Fibroblast of villous mesenchyme (primary cell): Measurements from ENCODE around the gene ZNF19. TPM values are rescaled to one million over a fixed set of nuclear protein-coding genes. Genes with fewer than 3 reads are reported as not detected.

ENCODE experiments used
- DNase-seq: peaks from one replicate; pipeline ENCODE4 v3.0.0-alpha.2; 2010; ENCODE audit warnings: low read depth
- H3K4me3 ChIP-seq: 2 replicates; pipeline ENCODE4 v1.5.1; 2011; ENCODE audit warnings: low read depth, mild to moderate bottlenecking, low read length
- total RNA-seq: library from RNA; depleted of rRNA; stranded (reverse); fragments of >200 nt; gene quantifications from 2 replicates; pipeline ENCODE4 v1.2.3, GENCODE V29; 2012
- TF ChIP-seq, protein P1 (sequence below): IDR thresholded peaks from 2 replicates; pipeline ENCODE4 v1.5.1; 2012; ENCODE audit warnings: low read depth, mild to moderate bottlenecking, low read length; ENCODE audit not compliant: insufficient read depth

The ZNF19 gene
- total RNA-seq, 1 donor: 2.2 TPM

DNA sequence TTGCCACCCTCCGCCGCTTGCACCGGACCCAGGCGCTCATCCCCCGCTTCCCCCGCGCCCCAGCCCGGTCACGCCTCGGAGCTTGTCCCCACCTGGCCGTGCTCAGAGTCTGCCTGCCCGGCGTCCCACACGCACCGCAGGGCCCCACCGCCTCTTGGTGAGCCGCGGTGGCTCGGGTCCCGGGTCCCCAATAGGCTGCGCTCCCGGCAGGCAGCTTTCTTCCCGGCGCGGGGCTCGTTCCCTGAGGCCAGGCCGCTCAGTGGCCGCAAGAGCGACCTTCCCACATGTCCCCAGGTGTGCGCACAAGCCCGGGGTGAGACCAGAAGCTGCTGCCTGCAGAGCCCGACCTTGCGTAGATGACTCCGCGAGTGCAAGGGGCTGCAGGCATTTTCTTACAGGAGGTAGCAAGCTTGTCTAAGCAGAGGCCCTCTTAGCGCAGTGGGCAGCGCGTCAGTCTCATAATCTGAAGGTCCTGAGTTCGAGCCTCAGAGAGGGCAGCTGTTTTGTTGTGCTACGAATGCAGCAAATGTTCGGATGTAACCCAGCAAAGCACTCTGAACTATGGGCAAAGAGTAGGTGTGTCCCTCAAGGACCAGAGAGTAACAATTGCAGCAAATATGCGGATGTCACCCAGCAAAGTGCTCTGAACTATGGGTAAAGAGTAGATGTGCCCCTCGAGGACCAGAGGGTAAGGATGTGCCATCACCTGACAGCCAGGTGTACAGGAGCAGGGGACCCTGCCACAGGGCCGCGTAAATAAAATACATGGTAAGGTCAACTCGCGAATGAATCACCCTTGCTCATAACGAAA, 62.9 kb downstream of the ZNF19 start:
- peak overlapping the region; percentile 49 for H3K4me3 ChIP-seq
- peak; percentile 74 for DNase-seq
- TF ChIP-seq, protein P1, sequence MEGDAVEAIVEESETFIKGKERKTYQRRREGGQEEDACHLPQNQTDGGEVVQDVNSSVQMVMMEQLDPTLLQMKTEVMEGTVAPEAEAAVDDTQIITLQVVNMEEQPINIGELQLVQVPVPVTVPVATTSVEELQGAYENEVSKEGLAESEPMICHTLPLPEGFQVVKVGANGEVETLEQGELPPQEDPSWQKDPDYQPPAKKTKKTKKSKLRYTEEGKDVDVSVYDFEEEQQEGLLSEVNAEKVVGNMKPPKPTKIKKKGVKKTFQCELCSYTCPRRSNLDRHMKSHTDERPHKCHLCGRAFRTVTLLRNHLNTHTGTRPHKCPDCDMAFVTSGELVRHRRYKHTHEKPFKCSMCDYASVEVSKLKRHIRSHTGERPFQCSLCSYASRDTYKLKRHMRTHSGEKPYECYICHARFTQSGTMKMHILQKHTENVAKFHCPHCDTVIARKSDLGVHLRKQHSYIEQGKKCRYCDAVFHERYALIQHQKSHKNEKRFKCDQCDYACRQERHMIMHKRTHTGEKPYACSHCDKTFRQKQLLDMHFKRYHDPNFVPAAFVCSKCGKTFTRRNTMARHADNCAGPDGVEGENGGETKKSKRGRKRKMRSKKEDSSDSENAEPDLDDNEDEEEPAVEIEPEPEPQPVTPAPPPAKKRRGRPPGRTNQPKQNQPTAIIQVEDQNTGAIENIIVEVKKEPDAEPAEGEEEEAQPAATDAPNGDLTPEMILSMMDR: no peak

DNA sequence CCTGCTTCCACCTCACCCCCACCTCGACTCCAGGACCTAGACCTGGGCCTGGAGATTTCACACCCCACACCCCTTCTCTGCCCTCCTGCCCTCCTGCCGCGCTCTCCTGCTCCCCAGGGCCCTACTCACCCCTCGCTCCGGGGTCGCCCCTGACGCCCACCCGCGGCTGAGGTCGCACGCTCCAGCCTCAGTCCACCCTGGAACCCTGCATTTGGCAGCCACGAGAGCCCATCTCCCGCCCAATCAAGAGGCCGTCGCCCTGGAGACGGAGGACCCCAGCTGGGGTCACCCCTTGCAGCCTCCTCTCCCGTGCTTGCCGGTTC, 63.4 kb downstream of the ZNF19 start:
- DNase-seq: no peak
- peak overlapping the region; percentile 49 for H3K4me3 ChIP-seq
- TF ChIP-seq, protein P1: no peak

DNA sequence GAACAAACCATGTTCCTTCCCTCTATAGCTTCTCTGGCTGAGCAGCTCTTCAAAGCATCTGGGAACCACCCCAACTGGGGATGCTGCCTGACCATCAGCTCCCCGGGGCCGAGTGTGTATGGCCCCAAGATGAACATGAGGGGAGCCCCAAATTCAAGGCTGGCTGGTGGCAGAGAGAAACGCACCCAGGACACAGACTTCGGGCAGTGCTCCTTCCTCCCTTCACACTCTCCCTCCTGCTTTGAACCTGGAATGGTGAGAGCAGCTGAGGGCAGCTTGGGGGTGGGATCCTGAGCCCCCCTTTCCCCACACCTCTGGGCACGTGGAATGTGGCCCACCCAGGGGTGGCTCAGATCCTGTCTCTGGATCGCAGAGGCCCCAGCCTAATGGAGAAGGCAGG, 64.5 kb downstream of the ZNF19 start:
- TF ChIP-seq, protein P1: no peak

DNA sequence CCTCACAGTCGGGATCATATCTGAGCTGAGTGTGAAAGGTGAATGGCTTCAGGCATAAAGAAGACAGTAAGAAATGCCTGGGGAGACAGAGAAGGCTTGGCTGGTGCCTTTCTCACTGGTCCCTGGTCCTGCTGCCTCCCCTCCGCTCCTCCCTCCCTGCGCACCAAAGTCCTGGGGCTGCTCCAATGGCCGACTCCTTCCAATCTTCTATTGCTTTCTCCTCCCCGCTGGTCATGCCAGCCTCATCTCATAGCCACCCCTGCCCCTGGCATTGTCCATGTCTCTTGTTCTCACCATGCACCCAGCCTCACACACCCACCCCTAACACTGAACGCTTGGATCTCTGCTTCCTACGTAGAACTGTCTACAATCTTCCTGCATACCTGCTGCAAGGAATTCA, 65.3 kb downstream of the ZNF19 start:
- no peak overlapping the region for H3K4me3 ChIP-seq
- DNase-seq: no peak
- TF ChIP-seq, protein P1: no peak

More for the DNA sequence above, 64.5 kb downstream of the ZNF19 start:
- H3K4me3 ChIP-seq: no peak overlapping the region
- DNase-seq: no peak

Other genes starting within 250 kb of the ZNF19 start
- gene CMTR2, start 199.9 kb downstream of the ZNF19 start, total RNA-seq: 35.1 and 42.7 TPM in 2 replicates
- gene CALB2, start 130.6 kb downstream of the ZNF19 start, total RNA-seq: under 0.01 and 0.97 TPM in 2 replicates
- not detected in 2 replicates for gene TLE7, start 47.3 kb downstream of the ZNF19 start, total RNA-seq
- gene ZNF23, start 27.1 kb downstream of the ZNF19 start, total RNA-seq: 13.5 and 14.7 TPM in 2 replicates
- gene CHST4, start 37.1 kb upstream of the ZNF19 start, total RNA-seq: not detected in 2 replicates
- under 0.01 TPM in 1 of 2 replicates, not detected in the other for gene TAT, start 87.8 kb upstream of the ZNF19 start, total RNA-seq
- under 0.01 TPM in 1 of 2 replicates, not detected in the other for gene MARVELD3, start 136.9 kb upstream of the ZNF19 start, total RNA-seq
- 13.2 and 17.3 TPM in 2 replicates for gene PHLPP2, start 235.4 kb upstream of the ZNF19 start, total RNA-seq